T-cell (primary cell): ENCODE data around the gene COX6A1. TPM values are rescaled to one million over a fixed set of nuclear protein-coding genes. Genes with fewer than 3 reads are reported as not detected.
"Not testable (repeated sequence)": the region's sequence is repeated elsewhere in the genome, so short reads cannot be mapped to it uniquely, and the experiment has no call there.

Source experiments
- ATAC-seq, 4 experiments: fragments of 200-7000 bp in 3 of 4; fragments of 150-1000 bp in 1 of 4; cut with Tn5 transposase; replicated peaks in 1 of 4; 1 replicate in 3 of 4; 2 replicates in 1 of 4; pipeline ENCODE4 v1.10.0; 2021; ENCODE audit warnings: moderate library complexity in 3 of 4, mild to moderate bottlenecking in 2 of 4, moderate number of reproducible peaks in 1 of 4
- CTCF ChIA-PET, 2 donors: fragments of 300-600 bp; sonication (Branson Sonifier 250); formaldehyde crosslinking; loops; one replicate each; lab custom pipeline; 2022; ENCODE audit warnings: antibody characterized with exemption in 2 of 2; lab: Charles Lee
- POLR2A ChIA-PET, 2 donors: fragments of 300-600 bp; sonication (Branson Sonifier 250); formaldehyde crosslinking; loops; one replicate each; lab custom pipeline; 2022; ENCODE audit warnings: antibody characterized with exemption in 2 of 2; lab: Charles Lee
- DNase-seq, 35 experiments: peaks; one replicate each; pipeline versions ENCODE4 v3.0.0 to v3.0.0-alpha.2; 2013 to 2023
- H3K27ac ChIP-seq: one replicate; pipeline ENCODE4 v1.5.1; 2013; ENCODE audit warnings: low read length
- H3K27me3 ChIP-seq, 2 experiments: replicated peaks in 1 of 2; 1 replicate in 1 of 2; 2 replicates in 1 of 2; pipeline versions ENCODE4 v1.6.1 to v1.7.0; 2013; ENCODE audit warnings: low read length in 1 of 2, mixed read lengths in 1 of 2; ENCODE audit not compliant: control insufficient read depth in 2 of 2, insufficient read depth in 2 of 2; ENCODE audit errors: extremely low read depth in 1 of 2
- H3K36me3 ChIP-seq, 2 donors: 1 replicate in 1 of 2; 2 replicates in 1 of 2; pipeline versions ENCODE4 v1.6.1 to v1.7.0; 2013; ENCODE audit warnings: low read length in 1 of 2; ENCODE audit not compliant: control insufficient read depth in 2 of 2, insufficient read depth in 1 of 2; ENCODE audit errors: extremely low read depth in 1 of 2
- H3K4me1 ChIP-seq, 2 experiments: 1 replicate in 1 of 2; 2 replicates in 1 of 2; pipeline versions ENCODE4 v1.6.1 to v1.7.0; 2013; ENCODE audit warnings: low read length in 2 of 2, mixed read lengths in 1 of 2; ENCODE audit not compliant: insufficient read depth in 2 of 2, control insufficient read depth in 1 of 2; ENCODE audit errors: extremely low read depth in 1 of 2
- H3K4me3 ChIP-seq, 2 donors: 1 replicate in 1 of 2; 2 replicates in 1 of 2; pipeline versions ENCODE4 v1.5.1 to v1.7.0; 2013; ENCODE audit warnings: mild to moderate bottlenecking in 2 of 2, low read length in 1 of 2, moderate library complexity in 1 of 2; ENCODE audit not compliant: control insufficient read depth in 1 of 2; ENCODE audit errors: extremely low read depth in 1 of 2
- H3K9me3 ChIP-seq: 2 replicates; pipeline ENCODE4 v1.7.0; 2013
- H3K27ac Mint-ChIP-seq, 2 donors: one replicate each; pipeline ENCODE4 v1.8.0; 2020 to 2021; ENCODE audit warnings: mild to moderate bottlenecking in 2 of 2, mixed read lengths in 2 of 2
- H3K27me3 Mint-ChIP-seq, 2 donors: one replicate each; pipeline ENCODE4 v1.8.0; 2021 to 2022; ENCODE audit warnings: mixed read lengths in 2 of 2
- H3K36me3 Mint-ChIP-seq: one replicate; pipeline ENCODE4 v1.8.0; 2021; ENCODE audit warnings: mixed read lengths
- H3K4me1 Mint-ChIP-seq, 3 donors: one replicate each; pipeline ENCODE4 v1.8.0; 2020 to 2022; ENCODE audit warnings: mixed read lengths in 3 of 3, mild to moderate bottlenecking in 1 of 3
- H3K4me3 Mint-ChIP-seq, 3 donors: one replicate each; pipeline ENCODE4 v1.8.0; 2020 to 2022; ENCODE audit warnings: mild to moderate bottlenecking in 3 of 3, mixed read lengths in 3 of 3, moderate library complexity in 3 of 3
- H3K9me3 Mint-ChIP-seq, 3 donors: one replicate each; pipeline ENCODE4 v1.8.0; 2020 to 2022; ENCODE audit warnings: mixed read lengths in 3 of 3
- WGBS: methylation state at CpG from one replicate; pipeline ENCODE4 v1.1.5; 2013; ENCODE audit warnings: missing lambda C conversion rate; ENCODE audit not compliant: insufficient coverage; 5-methylcytosine and 5-hydroxymethylcytosine counted together
- total RNA-seq, 35 experiments: library from RNA in 6 of 35; stranded (reverse) in 6 of 35; fragments of 120-200 nt in 1 of 35; gene quantifications; one replicate each; pipeline versions ENCODE4 v1.2.1 to v1.2.4 and lab custom pipeline; 2013 to 2026

The COX6A1 gene
- total RNA-seq, 5 donors from 2014 or later (not counting 1 experiment from before 2014, with no cell fraction given), result 128 to 171 (median 163) TPM

DNA sequence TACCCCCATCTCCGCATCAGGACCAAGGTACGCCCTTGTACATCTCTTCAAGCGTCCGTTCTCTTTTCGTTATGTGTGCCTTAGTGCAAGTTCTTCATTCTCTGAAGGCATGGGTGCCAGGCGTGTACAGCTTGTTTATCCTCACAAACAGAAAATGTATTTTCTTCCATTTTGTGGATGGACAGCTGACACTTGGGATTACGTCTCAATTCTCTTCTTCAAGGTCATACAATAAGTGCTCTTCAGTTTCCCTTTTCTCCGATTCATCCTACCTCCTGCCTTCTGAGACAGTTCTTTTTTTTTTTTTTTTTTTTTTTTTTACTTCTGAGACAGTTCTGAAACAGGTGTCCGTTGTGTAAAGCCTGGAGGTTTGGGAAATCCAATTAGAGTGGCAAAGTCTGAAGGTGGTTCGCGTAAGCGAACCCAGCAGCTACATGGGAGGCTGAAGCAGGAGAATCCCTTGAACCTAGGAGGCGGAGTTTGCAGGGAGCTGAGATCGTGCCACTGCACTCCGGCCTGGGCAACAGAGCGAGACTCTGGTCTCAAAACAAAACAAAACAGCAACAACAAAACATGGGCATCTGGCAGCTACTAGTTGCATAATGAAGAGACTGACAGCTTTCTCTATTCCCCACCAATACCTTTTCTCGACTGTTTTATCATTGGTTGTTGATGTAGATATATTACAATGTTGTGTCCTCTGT lies 734 bp downstream of the COX6A1 start:
- H3K4me3 ChIP-seq, result peak overlapping the region; percentile 85 to 93
- H3K27ac ChIP-seq, result peak overlapping the region; percentile 79
- peak overlapping the region; percentile 86 to 95 (median 94) for H3K4me3 Mint-ChIP-seq
- no peaks in the 10 kb centered on the region for H3K27me3 ChIP-seq
- 35% methylated on average over 13 of the region's 17 CpGs for WGBS
- DNase-seq, result no peak
- no peaks in the 10 kb centered on the region for H3K9me3 ChIP-seq
- peaks cover 9% of the 10 kb centered on the region for H3K36me3 Mint-ChIP-seq
- peak in 1 of 4 experiments; percentile 0 for ATAC-seq
- no peaks in the 10 kb centered on the region for H3K9me3 Mint-ChIP-seq
- H3K27ac Mint-ChIP-seq, result peak overlapping the region; percentile 92 to 94
- peaks cover 20 to 26% of the 10 kb centered on the region in 2 experiments for H3K4me1 ChIP-seq
- POLR2A ChIA-PET, result interaction anchor here (0.6 kb wide), 3 partner anchors 13 to 122 kb away, joined by 3 read pairs; no protein-coding TSS in a partner anchor
- peaks cover 29 to 30% (median 29%) of the 10 kb centered on the region in 3 donors for H3K4me1 Mint-ChIP-seq
- H3K27me3 Mint-ChIP-seq, result no peaks in the 10 kb centered on the region
- H3K36me3 ChIP-seq, result peaks cover 2 to 25% of the 10 kb centered on the region in 2 donors
- CTCF ChIA-PET, result interaction anchor here (0.6 to 2.1 kb wide), 11 partner anchors 9 to 881 kb away, joined by 3 to 14 read pairs (median 4); partner anchors contain the start of genes COQ5 (in 1 of the 2), DYNLL1 (in 1 of the 2), SIRT4 (in 1 of the 2) and SRSF9 (in 1 of the 2)

DNA sequence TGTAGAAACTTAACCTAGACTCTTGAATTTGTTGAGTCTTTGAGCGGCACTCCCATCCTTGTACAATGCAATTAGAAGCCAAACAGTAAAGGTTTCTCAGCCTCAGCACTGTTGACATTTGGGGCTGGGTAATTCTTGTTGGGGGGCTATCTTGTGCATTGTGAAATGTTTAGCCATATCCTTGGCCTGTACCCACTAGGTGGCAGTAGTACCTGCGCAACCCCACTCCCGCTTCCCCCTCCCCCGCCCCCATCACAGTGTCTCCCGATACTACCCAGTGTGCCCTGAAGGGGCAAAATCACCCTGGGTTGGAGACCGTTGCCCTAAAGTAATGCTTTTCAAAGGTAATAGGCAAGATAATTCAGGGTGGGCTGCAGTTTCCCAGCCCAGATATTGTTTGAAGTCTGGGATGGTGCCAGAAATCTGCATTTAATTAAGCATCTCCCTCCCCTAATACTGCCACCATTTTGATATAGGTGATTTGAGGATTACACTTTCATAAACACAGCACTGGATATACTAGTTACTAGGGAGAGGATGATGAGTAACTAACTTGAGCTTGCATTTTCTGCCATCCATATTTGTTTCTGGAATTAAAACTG lies 1.8 kb downstream of the COX6A1 start:
- H3K4me1 ChIP-seq, result peaks cover 20 to 26% of the 10 kb centered on the region in 2 experiments
- Mint-ChIP-seq H3K36me3 (peaks cover 17% of the 10 kb centered on the region), H3K4me1 (peaks cover 29 to 39% (median 33%) of the 10 kb centered on the region in 3 donors), H3K27ac (peak overlapping the region in 1 of 2 donors; percentile 28), H3K4me3 (peak overlapping the region in 2 of 3 donors; percentile 60 to 86), H3K27me3 (no peaks in the 10 kb centered on the region), H3K9me3 (no peaks in the 10 kb centered on the region)
- POLR2A ChIA-PET, result interaction anchor here (0.6 to 1.0 kb wide), 3 partner anchors 25 to 1611 kb away, joined by 3 to 4 read pairs (median 4); no protein-coding TSS in a partner anchor
- 0% methylated on average over 3 of the region's 6 CpGs for WGBS
- CTCF ChIA-PET, result interaction anchor here in 1 of 2 donors (0.9 to 1.4 kb wide), 5 partner anchors 12 to 142 kb away, joined by 3 to 6 read pairs (median 4); partner anchors contain the start of gene POP5
- no peaks in the 10 kb centered on the region for H3K9me3 ChIP-seq
- no peaks in the 10 kb centered on the region for H3K27me3 ChIP-seq
- H3K4me3 ChIP-seq, result no peak overlapping the region
- peak overlapping the region; percentile 49 for H3K27ac ChIP-seq
- DNase-seq (peak; percentile 46 to 91 (median 72)), ATAC-seq (peak; percentile 30 to 44 (median 36))
- H3K36me3 ChIP-seq, result peaks cover 2 to 30% of the 10 kb centered on the region in 2 donors

DNA sequence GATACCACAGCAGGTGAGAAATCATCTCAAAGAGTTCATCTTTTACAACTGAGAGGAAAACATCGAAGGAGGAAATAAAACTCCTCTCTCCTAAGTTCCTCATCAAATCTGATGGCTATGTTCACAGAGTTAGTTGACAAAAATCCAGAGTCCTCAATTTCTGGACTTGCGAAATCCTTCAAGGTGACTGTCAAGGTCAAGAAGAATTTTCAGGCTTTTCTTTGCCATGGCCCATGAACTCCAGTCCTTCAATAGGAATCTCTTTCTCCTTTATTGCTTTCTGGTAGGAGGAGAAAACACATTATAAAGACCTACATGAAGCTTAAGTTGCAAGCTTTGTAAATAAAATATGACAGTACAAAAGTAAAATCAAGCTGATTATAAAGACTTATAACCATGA lies 6.8 kb downstream of the COX6A1 start:
- no peak overlapping the region for H3K27ac Mint-ChIP-seq
- peaks cover 22% of the 10 kb centered on the region for H3K36me3 Mint-ChIP-seq
- no peak overlapping the region for H3K27ac ChIP-seq
- H3K27me3 ChIP-seq, result no peaks in the 10 kb centered on the region
- H3K9me3 ChIP-seq, result no peaks in the 10 kb centered on the region
- ChIA-PET CTCF (interaction anchor here in 1 of 2 donors (1.6 kb wide), 1 partner anchor 9 kb away, joined by 4 read pairs; no protein-coding TSS in a partner anchor), POLR2A (interaction anchor here in 1 of 2 donors (0.5 kb wide), 1 partner anchor 1958 kb away, joined by 6 read pairs; no protein-coding TSS in a partner anchor)
- H3K4me3 ChIP-seq, result no peak overlapping the region
- no peaks in the 10 kb centered on the region for H3K9me3 Mint-ChIP-seq
- H3K4me1 ChIP-seq, result peaks cover 16 to 34% of the 10 kb centered on the region in 2 experiments
- H3K36me3 ChIP-seq, result peaks cover 2 to 36% of the 10 kb centered on the region in 2 donors
- DNase-seq (no peak), ATAC-seq (no peak)
- H3K27me3 Mint-ChIP-seq, result no peaks in the 10 kb centered on the region
- H3K4me1 Mint-ChIP-seq, result peaks cover 43 to 52% (median 44%) of the 10 kb centered on the region in 3 donors
- H3K4me3 Mint-ChIP-seq, result peak overlapping the region; percentile 97 to 98 (median 98)
- WGBS, result 100% methylated on average over 1 of the region's 2 CpGs

DNA sequence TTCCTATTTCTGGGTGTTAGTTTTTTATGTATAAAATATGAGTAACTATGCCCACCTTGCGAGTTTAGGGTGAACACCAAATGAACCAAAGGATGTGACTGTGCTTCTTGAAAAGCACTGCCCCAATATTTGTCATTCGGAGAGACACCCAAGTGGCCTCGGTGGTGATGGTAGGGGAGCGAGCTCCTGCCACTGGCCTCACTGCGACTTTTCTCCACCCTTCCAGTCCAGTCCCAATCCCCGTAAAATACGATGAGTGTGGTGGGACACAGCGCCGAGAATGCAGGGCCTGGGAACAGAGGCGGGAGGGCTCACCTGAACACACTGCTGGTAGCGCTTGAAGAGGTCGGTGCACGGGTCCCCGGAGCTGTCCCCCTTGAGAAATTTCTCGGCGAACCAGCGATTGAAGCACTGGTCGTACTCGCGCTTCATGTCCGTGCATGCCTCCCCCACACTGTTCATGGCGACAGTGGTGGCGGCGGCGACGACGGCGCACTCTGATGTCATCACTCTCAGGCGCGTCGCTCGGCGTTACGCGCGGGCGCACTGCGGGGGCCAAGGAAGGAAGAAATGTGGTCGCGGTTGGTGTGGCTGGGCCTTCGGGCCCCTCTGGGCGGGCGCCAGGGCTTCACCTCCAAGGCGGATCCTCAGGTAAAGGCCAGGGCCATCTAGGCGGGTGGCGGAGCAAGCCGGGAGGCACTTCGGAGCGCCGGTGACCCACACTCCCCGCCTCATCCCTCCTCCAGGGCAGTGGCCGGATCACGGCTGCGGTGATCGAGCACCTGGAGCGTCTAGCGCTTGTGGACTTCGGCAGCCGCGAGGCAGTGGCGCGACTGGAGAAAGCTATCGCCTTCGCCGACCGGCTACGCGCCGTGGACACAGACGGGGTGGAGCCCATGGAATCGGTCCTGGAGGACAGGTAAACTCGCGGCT lies 8.3 kb downstream of the COX6A1 start, which contains the start of the genes GATC and TRIAP1:
TSS of gene GATC (plus strand) at position 534 of the 933 bp plus-strand sequence. CDS start at position 571, 37 bp downstream.
TSS of gene TRIAP1 (minus strand) at position 474 of the 933 bp plus-strand sequence. CDS start at position 462, 12 bp downstream.
- Histone ChIP-seq H3K36me3 (peaks cover 2 to 26% of the 10 kb centered on the region in 2 donors), H3K9me3 (no peaks in the 10 kb centered on the region), H3K27me3 (no peaks in the 10 kb centered on the region), H3K4me3 (peak within 1 kb of the TSS; percentile 92 to 99), H3K27ac (peak within 1 kb of the TSS; percentile 79), H3K4me1 (peaks cover 13 to 31% of the 10 kb centered on the region in 2 experiments)
- H3K27ac Mint-ChIP-seq, result peak within 1 kb of the TSS; percentile 90 to 96
- peak within 1 kb of the TSS; percentile 97 to 98 (median 98) for H3K4me3 Mint-ChIP-seq
- CTCF ChIA-PET, result interaction anchor here in 1 of 2 donors (0.8 kb wide), 1 partner anchor 135 kb away, joined by 5 read pairs; the partner anchor contains the start of gene POP5
- POLR2A ChIA-PET, result interaction anchor here in 1 of 2 donors (0.5 kb wide), 1 partner anchor 39 kb away, joined by 6 read pairs; no protein-coding TSS in a partner anchor
- ATAC-seq (peak; percentile 95 to 97 (median 96)), DNase-seq (peak; percentile 68 to 94 (median 83))
- no peaks in the 10 kb centered on the region for H3K27me3 Mint-ChIP-seq
- H3K4me1 Mint-ChIP-seq, result peaks cover 34 to 44% (median 38%) of the 10 kb centered on the region in 3 donors
- peaks cover 17% of the 10 kb centered on the region for H3K36me3 Mint-ChIP-seq
- under 1% methylated on average over 66 of the region's 73 CpGs for WGBS
- H3K9me3 Mint-ChIP-seq, result no peaks in the 10 kb centered on the region

DNA sequence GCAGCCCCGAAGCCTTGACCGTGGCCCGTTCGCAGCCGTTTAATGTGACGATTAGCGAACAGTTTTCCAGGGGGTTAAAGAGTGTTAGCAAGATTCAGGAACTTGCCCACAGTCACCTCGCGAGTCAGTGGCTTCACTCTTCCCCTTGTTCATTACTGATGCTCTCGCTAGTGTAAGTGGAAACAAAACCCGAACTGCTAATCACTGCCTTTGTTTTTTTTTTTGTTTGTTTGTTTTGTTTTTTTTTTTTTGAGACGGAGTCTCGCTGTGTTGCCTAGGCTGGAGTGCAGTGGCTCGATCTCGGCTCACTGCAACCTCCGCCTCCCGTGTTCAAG lies 8.9 kb downstream of the COX6A1 start:
- H3K9me3 Mint-ChIP-seq, DNase-seq, CTCF ChIA-PET, ATAC-seq, POLR2A ChIA-PET, H3K9me3 ChIP-seq, H3K27me3 Mint-ChIP-seq, H3K27me3 ChIP-seq: not testable (repeated sequence)
- Histone ChIP-seq H3K36me3 (peaks cover 2 to 26% of the 10 kb centered on the region in 2 donors), H3K27ac (peak overlapping the region; percentile 79), H3K4me3 (peak overlapping the region; percentile 92 to 99), H3K4me1 (peaks cover 13 to 31% of the 10 kb centered on the region in 2 experiments)
- Mint-ChIP-seq H3K36me3 (peaks cover 16% of the 10 kb centered on the region), H3K4me3 (peak overlapping the region; percentile 97 to 98 (median 98)), H3K27ac (peak overlapping the region; percentile 90 to 96), H3K4me1 (peaks cover 34 to 44% (median 38%) of the 10 kb centered on the region in 3 donors)
- no CpG with 5 or more reads among the region's 17 CpGs for WGBS
